GM21786 (cell line): Measurements from ENCODE around the gene DCUN1D3.
"Not testable (repeated sequence)": the region's sequence is repeated elsewhere in the genome, so short reads cannot be mapped to it uniquely, and the experiment has no call there.

Source experiments
- ATAC-seq: cut with Tn5 transposase; IDR thresholded peaks from one replicate; pipeline ENCODE4 v1.9.1; 2021; ENCODE audit not compliant: unreplicated experiment

Gene DCUN1D3, protein sequence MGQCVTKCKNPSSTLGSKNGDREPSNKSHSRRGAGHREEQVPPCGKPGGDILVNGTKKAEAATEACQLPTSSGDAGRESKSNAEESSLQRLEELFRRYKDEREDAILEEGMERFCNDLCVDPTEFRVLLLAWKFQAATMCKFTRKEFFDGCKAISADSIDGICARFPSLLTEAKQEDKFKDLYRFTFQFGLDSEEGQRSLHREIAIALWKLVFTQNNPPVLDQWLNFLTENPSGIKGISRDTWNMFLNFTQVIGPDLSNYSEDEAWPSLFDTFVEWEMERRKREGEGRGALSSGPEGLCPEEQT

DNA sequence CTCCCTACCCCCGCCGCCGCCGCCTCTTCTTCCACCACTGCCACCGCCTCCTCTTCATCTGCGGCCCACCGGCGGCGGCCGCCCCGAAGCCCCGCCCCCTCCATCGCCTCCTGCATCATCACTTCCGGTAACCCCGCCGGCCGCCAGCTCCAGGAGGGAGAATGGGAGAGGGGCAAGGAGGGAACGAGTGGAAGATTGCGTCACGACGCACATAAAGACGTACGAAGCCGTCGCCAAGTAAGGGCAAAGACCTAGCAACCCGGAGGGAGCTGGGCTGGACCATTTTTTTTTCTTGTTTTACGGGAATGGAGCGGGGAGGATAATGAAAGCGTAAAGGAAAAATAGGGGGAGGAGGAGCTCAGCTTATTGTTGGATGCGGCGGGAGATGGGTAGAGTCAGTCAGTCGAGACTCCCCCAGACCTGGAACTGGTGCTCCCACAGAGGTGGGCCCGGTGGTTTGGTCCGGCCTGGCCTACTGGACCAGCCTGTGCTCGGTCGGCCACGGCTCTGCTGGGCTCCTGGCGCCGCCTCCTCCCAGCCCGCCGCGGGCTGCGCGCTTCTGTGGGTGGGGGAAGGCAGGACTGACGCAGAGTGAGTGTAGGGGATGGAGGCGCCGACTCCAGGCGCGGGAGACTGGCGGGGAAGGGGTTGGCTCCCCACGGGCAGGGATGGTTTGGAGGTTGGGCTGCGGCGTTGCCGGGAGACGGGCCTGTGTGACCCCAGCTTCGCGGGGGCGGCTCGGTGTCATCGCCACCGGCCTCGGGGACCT is at the start of gene DCUN1D3, which contains the start of gene LYRM1:
TSS of gene DCUN1D3 (minus strand) at position 60 of the 769 bp plus-strand sequence. CDS start 37,820 bp downstream, outside the sequence.
TSS of gene LYRM1 (plus strand) at position 473 of the 769 bp plus-strand sequence. CDS start 14,785 bp downstream, outside the sequence.
- ATAC-seq: peak; percentile 60

DNA sequence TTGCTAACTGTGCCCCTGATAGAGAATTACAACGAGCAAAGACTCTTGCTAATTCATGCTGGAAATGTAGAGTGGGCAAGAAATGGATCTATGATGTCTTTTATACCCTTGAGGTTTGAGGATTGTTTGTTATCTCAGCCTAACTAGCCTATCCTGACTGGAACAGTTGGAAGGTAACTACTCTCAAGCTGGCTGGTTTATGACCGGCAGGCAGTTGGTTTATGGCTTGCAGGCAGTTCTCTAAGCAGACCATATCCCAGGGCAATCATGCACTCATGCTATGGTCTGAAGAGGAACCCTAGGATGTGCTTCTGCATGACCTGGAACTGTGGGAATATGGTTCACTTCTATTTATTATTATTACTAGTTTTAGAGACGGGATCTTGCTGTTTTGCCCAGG is 49.5 kb upstream of the DCUN1D3 start:
- no peak for ATAC-seq

DNA sequence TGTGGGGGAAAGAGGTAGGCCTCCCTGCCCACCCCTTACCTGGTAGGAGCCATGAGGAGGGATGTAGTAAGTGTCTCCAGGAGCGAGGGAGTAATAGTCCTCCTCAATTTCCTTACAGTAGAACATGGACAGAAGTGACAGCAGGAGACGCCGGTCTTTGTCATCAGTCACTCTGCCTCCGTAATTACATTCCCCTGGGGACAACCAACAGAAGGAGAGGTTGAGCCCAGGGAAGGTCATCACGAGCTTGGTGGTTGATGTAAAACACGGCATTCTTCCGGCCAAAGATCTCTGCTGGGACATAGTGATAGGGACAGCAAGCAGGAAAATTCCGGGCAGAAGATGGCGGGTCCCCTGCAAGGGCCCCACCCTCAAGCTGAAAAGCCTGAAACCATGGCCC is 48.3 kb upstream of the DCUN1D3 start:
- no peak for ATAC-seq

DNA sequence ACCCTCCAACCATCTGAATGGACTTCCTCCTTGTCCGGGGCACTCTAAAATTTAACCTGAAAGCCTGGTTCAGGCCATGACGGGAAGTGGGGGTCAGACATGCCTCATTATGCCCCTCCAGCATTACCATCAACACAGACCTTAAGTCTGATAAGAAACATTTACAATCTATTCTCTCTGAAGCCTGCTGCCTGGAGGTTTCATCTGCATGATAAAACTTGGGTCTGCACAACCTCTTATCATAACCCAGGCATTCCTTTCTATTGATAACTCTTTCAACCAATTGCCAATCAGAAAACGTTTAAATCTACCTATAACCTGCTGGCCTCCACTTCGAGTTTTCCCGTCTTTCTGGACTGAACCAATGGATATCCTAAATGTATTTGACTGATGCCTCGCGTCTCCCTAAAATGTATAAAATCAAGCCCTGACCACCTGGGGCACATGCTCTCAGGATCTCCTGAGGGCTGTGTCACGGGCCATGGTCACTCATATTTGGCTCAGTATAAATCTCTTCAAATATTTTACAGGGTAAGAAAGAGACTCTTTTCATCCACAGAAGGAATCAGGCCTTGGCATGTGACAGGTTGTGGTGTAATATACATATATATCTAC is 46.0 kb upstream of the DCUN1D3 start:
- ATAC-seq: no peak

DNA sequence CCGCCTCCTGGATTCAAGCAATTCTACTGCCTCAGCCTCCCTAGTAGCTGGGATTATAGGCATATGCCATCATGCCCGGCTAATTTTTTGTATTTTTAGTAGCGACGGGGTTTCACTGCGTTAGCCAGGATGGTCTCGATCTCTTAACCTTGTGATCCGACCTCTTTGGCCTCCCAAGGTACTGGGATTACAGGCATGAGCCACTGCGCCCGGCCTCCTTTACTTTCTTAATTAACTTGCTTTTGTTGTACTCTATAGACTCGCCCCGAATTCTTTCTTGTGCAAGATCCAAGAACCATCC is 45.4 kb upstream of the DCUN1D3 start:
- ATAC-seq: not testable (repeated sequence)

DNA sequence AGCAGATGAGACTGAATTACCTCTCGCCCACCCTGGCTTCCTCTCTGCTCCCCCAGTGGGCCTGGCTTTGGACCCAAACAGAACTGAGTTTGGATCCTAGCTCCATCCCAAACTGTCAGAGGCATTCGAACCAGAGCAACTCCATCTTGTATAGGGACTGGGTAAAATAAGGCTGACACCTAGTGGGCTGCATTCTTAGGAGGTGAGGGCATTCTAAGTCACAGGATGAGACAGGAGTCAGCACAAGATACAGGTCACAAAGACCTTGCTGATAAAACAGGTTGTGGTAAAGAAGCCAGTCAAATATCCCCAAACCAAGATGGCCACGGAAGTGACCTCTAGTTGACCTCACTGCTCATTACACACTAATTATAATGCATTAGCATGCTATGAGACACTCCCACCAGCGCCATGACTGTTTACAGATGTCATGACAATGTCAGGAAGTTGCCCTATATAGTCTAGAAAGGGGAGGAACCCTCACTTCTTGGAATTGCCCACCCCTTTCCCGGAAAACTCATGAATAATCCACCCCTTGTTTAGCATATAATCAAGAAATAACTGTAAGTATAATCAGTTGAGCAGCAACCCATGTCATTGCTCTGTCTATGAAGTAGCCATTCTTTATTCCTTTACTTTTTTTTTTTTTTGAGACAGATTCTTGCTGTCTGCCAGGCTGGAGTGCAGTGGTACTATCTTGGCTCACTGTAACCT is 44.9 kb upstream of the DCUN1D3 start:
- no peak for ATAC-seq

DNA sequence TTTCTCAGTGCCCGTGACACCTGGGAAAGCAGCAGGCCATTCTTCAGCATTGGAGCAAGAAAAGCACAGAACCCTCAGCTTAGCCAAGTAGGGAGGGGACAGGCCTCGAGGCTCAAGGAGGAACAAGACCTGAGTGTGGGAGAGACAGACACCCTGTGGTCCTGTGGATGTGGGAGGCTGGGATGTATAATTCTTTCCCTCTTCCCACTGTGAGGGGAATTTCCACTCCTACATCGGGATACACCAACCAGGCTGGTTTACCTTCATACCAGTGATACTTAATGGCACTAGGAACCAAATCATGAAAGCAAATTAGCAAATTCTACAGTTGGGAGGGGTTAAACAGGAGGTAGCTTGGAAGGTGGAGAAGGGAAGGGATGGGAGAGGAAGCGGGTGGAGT is 42.1 kb upstream of the DCUN1D3 start:
- ATAC-seq: no peak

DNA sequence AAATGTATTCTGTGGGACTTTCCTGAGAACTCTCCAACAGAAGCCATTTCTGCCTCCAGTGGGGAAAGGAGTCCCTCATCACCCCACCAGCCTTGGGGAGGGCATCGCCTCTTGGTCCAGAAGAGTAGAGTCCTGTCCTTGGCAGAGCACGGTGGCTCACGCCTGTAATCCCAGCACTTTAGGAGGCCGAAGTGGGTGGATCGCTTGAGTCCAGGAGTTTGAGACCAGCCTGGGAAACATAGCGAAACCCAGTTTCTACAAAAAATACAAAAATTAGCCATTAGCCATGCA is 41.4 kb upstream of the DCUN1D3 start:
- no peak for ATAC-seq

DNA sequence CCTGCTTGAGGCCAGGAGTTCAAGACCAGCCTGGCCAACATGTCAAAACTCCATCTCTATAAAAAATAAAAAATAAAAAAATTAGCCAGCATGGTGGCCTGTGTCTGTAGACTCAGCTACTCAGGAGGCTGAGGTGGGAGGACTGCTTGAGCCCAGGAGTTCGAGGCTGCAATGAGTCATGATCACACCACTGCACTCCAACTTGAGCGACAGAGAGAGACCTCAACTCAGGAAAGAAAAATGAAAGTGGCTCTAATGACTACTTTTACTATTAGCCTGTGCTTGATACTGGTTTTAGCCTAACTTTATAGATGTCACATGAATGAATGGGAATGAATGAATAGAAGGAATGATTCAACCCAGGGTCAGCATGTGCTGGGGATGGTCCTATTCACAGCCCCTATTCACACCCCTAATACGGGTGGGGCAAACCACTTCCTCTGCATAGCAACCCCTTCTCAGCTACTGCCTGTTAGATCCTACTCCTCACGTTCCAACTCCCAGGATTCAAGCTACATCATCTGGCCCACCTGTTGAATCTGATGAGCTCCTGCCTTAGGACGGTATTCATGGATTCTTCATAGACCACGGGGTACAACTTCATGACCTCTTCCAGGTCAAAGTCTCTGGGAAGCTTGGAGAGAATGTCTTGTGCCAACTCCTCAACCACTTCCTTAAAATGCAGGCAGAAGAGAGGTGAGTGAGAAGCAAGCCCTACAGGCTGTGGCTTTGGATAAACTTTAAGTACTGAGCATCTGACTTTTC is 40.9 kb upstream of the DCUN1D3 start:
- ATAC-seq: no peak

DNA sequence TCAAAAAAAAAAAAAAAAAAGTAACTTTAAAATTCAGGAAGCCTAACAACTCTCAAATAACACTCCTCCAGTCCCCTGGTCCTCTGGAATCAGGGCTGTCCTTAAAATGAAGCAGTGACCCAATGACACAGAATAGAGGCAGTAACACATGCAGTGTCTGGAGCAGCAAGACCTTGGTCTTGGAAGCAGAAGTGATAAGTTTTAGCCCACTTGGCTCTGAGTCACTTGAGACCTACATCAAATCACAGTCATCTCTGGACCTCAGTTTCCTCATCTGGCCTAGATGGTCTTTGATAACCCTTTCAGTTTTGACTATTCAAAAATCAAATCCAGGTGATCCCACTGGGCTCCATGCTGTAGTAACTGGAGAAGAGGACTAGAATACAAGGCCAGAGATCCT is 39.5 kb upstream of the DCUN1D3 start:
- no peak for ATAC-seq

DNA sequence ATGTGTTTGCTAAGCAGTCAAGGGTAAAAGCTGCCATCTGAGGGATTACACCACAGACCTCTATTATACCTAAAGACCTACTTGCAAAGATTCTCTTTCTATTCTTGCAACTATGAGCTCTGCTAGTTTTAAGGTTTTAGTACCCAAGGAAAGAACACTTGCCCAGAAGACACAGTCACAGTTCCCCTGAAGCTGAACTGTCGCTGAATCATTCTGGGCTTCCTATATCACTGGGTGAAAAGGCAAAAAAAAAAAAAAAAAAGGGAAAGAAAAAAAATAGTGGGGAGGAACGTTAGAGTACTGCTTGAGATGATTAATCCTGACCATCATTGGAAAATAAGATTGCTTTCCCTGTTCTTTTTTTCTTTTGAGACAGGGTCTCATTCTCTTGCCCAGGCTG is 38.3 kb upstream of the DCUN1D3 start:
- no peak for ATAC-seq

DNA sequence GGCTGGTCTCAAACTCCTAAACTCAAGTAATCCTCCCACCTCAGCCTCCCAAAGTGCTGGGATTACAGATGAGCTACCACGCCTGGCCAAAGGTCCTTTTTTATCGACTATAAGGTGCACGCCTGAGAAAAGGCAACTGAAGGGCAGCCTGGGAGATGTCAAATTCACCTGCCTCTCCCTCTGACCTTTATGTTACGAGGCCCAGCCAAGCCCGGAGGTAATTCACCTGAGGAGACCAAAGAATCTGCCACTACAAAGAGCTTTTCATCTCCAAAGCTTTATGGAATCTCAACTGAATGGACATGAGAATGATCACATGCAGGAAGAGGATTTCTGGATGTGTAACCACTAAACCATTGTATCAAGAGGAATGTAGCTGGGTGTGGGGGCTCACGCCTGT is 37.6 kb upstream of the DCUN1D3 start:
- ATAC-seq: no peak

DNA sequence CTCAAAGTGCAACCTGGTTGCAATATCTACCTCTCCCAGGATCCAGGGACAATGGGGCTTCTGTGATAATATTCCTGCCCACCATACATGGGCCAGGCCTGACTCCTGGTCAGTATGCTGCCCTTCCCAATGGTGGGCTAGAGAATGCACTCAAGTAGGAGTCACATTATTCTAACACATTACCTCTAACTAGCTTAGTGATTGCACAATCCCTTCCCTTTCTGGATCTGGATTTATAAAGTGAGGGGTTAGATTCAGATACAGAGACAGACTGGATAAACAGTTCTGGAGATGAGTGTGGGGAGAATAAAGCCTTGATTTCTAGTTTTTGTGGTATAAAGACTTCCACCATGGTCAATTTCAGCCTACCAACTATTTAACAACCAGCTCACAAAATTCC is 33.4 kb upstream of the DCUN1D3 start:
- no peak for ATAC-seq

DNA sequence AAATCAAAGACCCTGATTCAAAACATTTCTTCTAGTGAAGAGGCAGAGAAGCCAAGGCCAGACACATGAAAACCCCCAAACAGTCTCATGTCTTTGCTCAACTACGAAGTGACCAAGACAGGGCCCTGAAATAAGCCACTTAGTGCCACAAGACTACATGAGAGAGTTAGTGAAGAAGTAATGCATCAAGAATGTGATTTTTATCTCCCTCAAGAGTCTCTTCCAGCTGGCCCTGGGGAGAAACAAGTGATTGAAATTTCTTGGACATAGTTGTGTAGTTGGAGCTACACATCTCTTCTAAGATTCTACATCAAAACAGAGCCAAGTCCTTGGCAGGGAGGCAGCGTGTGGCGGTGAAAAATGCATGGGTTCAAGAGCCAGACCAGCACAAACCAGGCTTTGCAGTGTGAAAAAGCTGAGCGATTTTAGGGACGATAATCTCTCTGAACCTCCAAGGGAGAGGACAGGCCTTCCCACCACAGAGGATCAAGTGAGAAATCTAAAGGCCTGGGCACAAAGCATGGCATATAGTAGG is 31.0 kb upstream of the DCUN1D3 start:
- no peak for ATAC-seq

DNA sequence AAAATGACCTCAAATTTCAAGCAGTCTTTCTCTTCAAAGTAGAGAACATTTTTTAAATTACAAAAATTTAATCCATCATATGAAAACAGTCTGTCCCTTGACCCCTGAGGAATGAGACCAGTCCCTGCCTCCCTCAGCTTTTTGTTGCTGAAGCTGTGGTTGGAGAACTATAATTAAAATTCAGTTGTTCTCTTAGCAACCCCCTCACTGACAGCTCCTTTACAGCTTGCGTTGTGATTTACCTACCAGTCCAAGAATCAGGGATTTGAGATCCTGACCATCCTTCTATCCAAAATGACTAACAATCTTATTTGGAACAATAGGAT is 30.2 kb upstream of the DCUN1D3 start:
- ATAC-seq: no peak

DNA sequence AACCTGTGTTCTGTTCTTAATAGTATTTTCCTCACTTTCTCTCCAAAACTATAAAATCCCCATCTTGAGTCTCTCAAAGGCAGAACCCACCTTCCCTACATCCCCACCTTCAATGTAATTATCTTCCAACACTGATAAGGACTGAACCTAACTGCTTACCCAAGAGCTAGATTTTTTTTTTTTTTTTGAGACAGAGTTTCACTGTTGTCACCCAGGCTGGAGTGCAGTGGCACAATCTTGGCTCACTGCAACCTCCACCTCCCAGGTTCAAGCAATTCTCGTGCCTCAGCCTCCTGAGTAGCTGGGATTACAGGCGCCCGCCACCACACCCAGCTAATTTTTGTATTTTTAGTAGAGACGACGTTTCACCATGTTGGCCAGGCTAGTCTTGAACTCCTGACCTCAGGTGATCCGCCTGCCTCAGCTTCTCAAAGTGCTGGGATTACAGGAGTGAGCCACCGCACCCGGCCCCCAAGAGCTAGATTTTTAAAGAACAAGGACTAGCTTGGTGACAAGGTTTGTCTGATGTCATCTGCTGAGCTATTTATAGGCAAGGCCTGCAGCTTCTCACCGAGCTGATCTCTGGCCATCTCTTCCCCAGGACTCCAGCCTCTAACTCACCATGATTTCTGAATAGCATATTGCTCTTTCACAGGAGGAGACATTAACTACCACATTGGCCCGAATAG is 29.7 kb upstream of the DCUN1D3 start:
- not testable (repeated sequence) for ATAC-seq

DNA sequence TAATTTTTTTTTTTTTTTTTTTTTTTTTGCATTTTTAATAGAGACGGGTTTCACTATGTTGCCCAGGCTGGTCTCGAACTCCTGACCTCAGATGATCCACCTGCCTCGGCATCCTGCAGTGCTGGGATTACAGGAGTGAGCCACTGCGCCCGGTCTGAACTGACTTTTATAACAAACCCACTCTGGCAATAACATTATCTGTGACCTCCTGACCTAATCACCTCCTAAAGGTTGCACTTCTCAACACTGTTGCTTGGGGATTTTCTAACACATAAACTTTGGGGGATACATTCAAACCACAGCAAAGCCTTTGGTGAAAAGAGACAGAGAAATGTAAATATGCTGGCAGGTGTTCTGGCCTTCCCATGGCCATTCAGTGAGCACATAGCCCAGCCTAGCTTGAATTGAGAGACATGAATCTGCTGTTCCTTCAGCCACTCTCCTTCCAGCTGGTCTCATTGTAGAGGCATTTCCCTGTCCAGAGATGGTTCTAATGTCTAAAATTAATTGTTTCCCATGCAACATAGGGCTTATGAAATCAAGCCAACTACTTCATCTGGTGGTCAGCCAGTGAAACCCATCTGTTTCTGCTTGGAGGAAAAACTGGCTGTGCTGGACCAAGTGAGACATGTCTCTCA is 28.7 kb upstream of the DCUN1D3 start:
- ATAC-seq: no peak

DNA sequence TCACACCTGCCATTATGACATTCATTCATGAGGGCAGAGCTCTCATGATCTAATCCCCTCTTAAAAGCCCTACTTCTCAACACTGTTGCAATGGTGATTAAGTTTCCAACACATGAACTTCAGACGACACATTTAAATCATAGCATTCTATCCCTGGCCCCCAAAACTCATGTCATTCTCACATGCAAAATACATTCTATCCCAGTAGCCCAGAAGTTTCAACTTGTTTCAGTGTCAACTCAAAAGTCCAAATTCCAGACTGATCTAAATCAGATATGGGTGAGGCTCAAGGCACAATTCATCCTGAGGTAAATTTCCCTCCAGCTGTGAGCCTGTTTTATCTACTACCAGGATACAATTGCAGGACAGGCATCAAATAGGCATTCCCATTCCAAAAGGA is 25.6 kb upstream of the DCUN1D3 start:
- no peak for ATAC-seq

DNA sequence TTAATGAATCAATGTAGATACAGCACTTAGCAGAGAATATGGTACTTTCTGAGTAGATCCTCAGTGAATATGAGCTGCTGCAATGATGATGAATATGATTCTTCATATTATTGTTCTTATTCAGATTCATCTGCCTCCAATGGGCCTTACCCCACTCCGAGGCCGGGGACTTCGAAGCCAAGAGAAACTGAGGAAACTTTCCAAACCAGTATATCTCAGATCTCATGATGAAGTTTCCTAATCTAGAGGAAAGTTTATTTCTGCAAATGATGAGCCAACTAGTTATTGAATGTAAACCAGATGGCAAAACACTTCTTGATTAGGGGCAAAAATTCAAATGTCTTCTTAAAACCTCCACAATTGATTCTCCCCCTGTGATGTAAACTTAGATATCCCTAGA is 23.7 kb upstream of the DCUN1D3 start:
- no peak for ATAC-seq

DNA sequence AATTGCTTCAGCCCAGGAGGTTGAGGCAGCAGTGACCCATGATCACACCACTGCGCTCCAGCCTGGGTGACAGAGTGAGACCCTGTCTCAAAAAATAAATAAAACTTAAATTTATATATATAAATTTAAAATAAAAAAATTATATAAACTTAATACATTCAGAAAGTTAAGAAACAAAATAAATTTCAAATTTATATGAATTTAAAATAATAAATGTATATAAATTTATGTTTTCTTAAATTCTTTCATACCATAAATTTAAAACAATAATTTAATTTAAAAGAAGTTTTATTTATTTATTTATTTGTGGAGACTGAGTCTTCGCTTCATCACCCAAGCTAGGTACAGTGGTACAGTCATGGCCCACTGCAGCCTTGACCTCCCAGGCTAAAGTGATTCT is 20.6 kb upstream of the DCUN1D3 start:
- no peak for ATAC-seq
